OCI-LY7 (cell line): ENCODE measurements around the gene KRT3. TPM values are rescaled to one million over a fixed set of nuclear protein-coding genes. Genes with fewer than 3 reads are reported as not detected.

ENCODE experiments used
- BruUV-seq: library from RNA; stranded (reverse); fragments of 400-500 nt; replicated peaks from 2 replicates; lab custom pipeline; 2021; lab: Mats Ljungman, UMichigan
- CTCF ChIA-PET: fragments of 300-600 bp; sonication (Branson Sonifier 250); formaldehyde crosslinking; loops from one replicate; lab custom pipeline; 2022; ENCODE audit warnings: antibody characterized with exemption; ENCODE audit not compliant: unreplicated experiment; lab: Charles Lee
- POLR2A ChIA-PET: fragments of 300-600 bp; sonication (Branson Sonifier 250); formaldehyde crosslinking; loops from one replicate; lab custom pipeline; 2022; ENCODE audit warnings: antibody characterized with exemption; lab: Charles Lee
- DNase-seq: peaks from one replicate; pipeline ENCODE4 v3.0.0-alpha.2; 2015; ENCODE audit warnings: low spot score
- H2AFZ ChIP-seq: fragments of 200-600 bp; sonication (generic), shearing (Covaris generic); 2 replicates; pipeline ENCODE4 v1.6.1; 2014; ENCODE audit warnings: mild to moderate bottlenecking, antibody characterized with exemption, low read length, moderate library complexity
- H3K27ac ChIP-seq: fragments of 200-600 bp; sonication (generic); 2 replicates; pipeline ENCODE4 v1.5.1; 2014; ENCODE audit warnings: mixed run types, low read depth, mild to moderate bottlenecking, moderate library complexity, low read length, inconsistent platforms; ENCODE audit not compliant: poor library complexity, severe bottlenecking
- H3K36me3 ChIP-seq: fragments of 200-600 bp; sonication (generic); 2 replicates; pipeline ENCODE4 v1.6.1; 2014; ENCODE audit warnings: mild to moderate bottlenecking, antibody characterized with exemption, low read length, moderate library complexity, mixed read lengths; ENCODE audit not compliant: insufficient read depth
- H3K4me1 ChIP-seq: fragments of 200-600 bp; sonication (generic); 2 replicates; pipeline ENCODE4 v1.5.1; 2014; ENCODE audit warnings: mild to moderate bottlenecking, low read length; ENCODE audit not compliant: insufficient read depth, poor library complexity, severe bottlenecking
- H3K4me2 ChIP-seq: fragments of 200-600 bp; sonication (generic); 2 replicates; pipeline ENCODE4 v1.6.1; 2014; ENCODE audit warnings: mild to moderate bottlenecking, low read length
- H3K4me3 ChIP-seq: fragments of 200-600 bp; sonication (generic); 2 replicates; pipeline ENCODE4 v1.5.1; 2014; ENCODE audit warnings: mild to moderate bottlenecking, low read depth, low read length; ENCODE audit not compliant: poor library complexity, severe bottlenecking
- H3K79me2 ChIP-seq: fragments of 200-600 bp; sonication (generic); 2 replicates; pipeline ENCODE4 v1.6.1; 2016; ENCODE audit warnings: low read depth, mild to moderate bottlenecking, low read length, moderate library complexity, mixed read lengths; ENCODE audit not compliant: insufficient read depth
- H3K9me2 ChIP-seq: fragments of 200-600 bp; sonication (generic); 2 replicates; pipeline ENCODE4 v1.6.1; 2016; ENCODE audit warnings: mild to moderate bottlenecking, low read length, mixed read lengths; ENCODE audit not compliant: insufficient read depth
- H3K9me3 ChIP-seq: fragments of 200-600 bp; sonication (generic); 2 replicates; pipeline ENCODE4 v1.6.1; 2014; ENCODE audit warnings: mild to moderate bottlenecking, mixed run types, low read length, mixed read lengths
- H4K20me1 ChIP-seq: fragments of 200-600 bp; sonication (generic); 2 replicates; pipeline ENCODE4 v1.6.1; 2014; ENCODE audit warnings: mild to moderate bottlenecking, antibody characterized with exemption, low read length, moderate library complexity, mixed read lengths; ENCODE audit not compliant: insufficient read depth
- EZH2phosphoT487 ChIP-seq: fragments of 200-600 bp; sonication (generic); IDR thresholded peaks from 2 replicates; pipeline ENCODE4 v1.6.1; 2018; ENCODE audit warnings: low read depth, borderline replicate concordance, mild to moderate bottlenecking, mixed run types, antibody characterized with exemption, low read length, moderate library complexity, mixed read lengths
- intact Hi-C: fragments of 100-400 bp; cut with micrococcal nuclease; formaldehyde crosslinking; loops from one replicate; pipeline ENCODE4 v1.10.0; 2022; ENCODE audit not compliant: unreplicated experiment
- total RNA-seq, 2 experiments: library from RNA; depleted of rRNA in 1 of 2; stranded (reverse); fragments of >200 nt in 1 of 2; shearing (Covaris generic) in 1 of 2; gene quantifications; 2 replicates each; pipeline ENCODE4 v1.2.3, GENCODE V29; 2014 to 2022
- TF ChIP-seq, protein P1 (sequence below): fragments of 200-600 bp; sonication (generic); conservative IDR thresholded peaks from 2 replicates; pipeline ENCODE4 v1.5.1; 2014; ENCODE audit warnings: mild to moderate bottlenecking, antibody characterized with exemption, low read length, moderate library complexity, mixed read lengths

KRT3 gene
- total RNA-seq, 2 experiments from 2014 or later: not detected

DNA sequence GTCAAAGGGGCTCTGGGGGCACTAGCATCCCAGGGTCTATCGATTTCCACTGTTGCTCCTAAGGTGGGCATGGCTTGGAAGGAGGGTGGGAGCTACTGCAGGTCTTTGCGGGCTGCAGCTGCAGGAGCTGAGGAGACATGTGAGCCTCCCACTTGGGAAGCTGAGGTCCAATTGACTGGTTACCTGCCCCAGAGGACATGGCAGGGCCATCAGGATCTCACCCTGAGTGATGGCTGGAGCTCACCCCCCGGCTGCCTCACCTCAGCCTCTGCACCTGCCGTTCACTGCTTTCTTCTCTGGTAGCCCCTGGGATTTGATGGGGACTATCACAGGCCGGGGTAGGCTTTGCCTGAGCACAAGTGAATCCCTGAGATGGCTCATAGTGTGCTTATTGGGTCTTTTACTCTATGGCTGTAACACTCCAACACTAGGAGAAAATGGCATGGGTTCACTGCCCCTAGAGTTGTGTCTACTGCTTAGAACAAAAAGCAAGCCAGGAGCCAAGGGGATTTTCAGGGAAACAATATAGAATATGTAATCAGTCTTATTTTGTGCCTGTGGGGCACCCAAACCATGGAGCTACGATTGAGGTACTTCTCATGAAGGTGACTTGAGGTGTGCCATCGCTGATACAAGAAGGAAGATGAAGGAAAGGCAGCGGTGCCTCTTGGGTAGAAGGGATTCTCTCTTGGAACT, 21.2 kb upstream of the KRT3 start:
- Histone ChIP-seq H2AFZ (no peak overlapping the region), H3K36me3 (no peaks in the 10 kb centered on the region), H3K9me3 (no peaks in the 10 kb centered on the region), H4K20me1 (no peaks in the 10 kb centered on the region), H3K4me3 (no peak overlapping the region), H3K79me2 (no peaks in the 10 kb centered on the region), H3K9me2 (no peaks in the 10 kb centered on the region), H3K4me1 (no peaks in the 10 kb centered on the region), H3K27ac (no peak overlapping the region), H3K4me2 (no peak overlapping the region)
- DNase-seq: no peak
- intact Hi-C loops: no loop called here
- no TSS peak for BruUV-seq
- ChIA-PET POLR2A (interaction anchor here (0.7 kb wide), 1 partner anchor 237 kb away, joined by 3 read pairs; no protein-coding TSS in a partner anchor), CTCF (no interaction called here)
- TF ChIP-seq, protein P1, sequence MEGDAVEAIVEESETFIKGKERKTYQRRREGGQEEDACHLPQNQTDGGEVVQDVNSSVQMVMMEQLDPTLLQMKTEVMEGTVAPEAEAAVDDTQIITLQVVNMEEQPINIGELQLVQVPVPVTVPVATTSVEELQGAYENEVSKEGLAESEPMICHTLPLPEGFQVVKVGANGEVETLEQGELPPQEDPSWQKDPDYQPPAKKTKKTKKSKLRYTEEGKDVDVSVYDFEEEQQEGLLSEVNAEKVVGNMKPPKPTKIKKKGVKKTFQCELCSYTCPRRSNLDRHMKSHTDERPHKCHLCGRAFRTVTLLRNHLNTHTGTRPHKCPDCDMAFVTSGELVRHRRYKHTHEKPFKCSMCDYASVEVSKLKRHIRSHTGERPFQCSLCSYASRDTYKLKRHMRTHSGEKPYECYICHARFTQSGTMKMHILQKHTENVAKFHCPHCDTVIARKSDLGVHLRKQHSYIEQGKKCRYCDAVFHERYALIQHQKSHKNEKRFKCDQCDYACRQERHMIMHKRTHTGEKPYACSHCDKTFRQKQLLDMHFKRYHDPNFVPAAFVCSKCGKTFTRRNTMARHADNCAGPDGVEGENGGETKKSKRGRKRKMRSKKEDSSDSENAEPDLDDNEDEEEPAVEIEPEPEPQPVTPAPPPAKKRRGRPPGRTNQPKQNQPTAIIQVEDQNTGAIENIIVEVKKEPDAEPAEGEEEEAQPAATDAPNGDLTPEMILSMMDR: no peak
- no peak for TF ChIP-seq EZH2phosphoT487

DNA sequence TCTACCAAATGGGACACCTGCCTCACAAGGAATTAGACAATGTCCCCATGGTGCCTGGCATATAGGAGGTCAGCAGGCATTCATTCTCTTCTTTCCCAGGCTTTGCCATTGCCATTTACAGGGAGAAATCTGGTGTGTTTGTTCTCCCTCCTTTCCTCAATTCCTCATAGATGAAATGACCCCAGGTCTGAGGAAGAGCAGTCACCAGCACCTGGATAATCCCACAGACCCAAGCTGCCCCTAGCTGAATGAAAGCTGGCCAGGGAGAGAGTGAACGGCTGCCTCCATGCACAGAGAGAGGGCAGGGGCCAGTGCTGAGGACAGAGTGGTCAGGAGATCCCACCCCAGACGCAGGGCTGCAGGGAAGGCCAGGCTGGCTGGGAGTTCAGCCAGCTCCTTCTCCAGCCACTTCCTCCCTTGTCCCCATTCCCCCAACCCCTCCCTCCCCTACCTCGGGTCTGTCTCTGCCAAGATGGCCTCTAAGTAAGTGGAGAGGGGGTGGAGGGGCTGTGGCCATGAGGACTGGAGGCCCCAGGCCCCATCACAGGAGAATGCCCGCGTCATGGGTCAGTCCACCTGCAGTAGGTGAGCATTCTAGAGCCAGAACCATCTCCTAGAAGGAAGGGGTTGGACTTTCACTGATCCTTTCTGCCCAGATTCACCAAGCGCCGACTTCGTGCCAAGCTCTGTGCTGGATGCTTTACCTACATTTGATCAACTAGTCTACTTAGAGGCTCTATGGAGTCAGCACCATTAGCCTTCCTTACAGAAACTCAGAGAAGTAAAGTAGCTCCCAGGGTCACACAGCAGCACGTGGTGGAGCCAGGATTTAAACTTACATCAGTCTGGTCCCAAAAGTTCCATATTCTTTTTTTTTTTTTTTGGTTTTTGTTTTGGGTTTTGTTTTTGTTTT, 20.0 kb upstream of the KRT3 start:
- H3K27ac ChIP-seq: no peak overlapping the region
- no peaks in the 10 kb centered on the region for H3K79me2 ChIP-seq
- ChIA-PET CTCF (no interaction called here), POLR2A (interaction anchor here (0.7 to 1.0 kb wide), 2 partner anchors 236 to 976 kb away, joined by 3 to 4 read pairs; no protein-coding TSS in a partner anchor)
- H4K20me1 ChIP-seq: no peaks in the 10 kb centered on the region
- DNase-seq: no peak
- H2AFZ ChIP-seq: no peak overlapping the region
- H3K4me1 ChIP-seq: no peaks in the 10 kb centered on the region
- H3K4me2 ChIP-seq: no peak overlapping the region
- H3K36me3 ChIP-seq: no peaks in the 10 kb centered on the region
- H3K9me2 ChIP-seq: no peaks in the 10 kb centered on the region
- BruUV-seq: no TSS peak
- H3K4me3 ChIP-seq: no peak overlapping the region
- intact Hi-C loops: no loop called here
- H3K9me3 ChIP-seq: no peaks in the 10 kb centered on the region
- TF ChIP-seq EZH2phosphoT487: no peak
- TF ChIP-seq, protein P1: no peak
